Transverse colon (tissue), 4 donors: ENCODE data around the gene PTPN4. TPM values are rescaled to one million over a fixed set of nuclear protein-coding genes. Genes with fewer than 3 reads are reported as not detected.

ENCODE experiments used
- DNase-seq: peaks from one replicate; pipeline ENCODE4 v3.0.0-alpha.2; 2019
- H3K27ac ChIP-seq, 4 donors: fragments of 200-600 bp; sonication (generic); 2 replicates each; pipeline ENCODE4 v1.5.1; 2016 to 2018; ENCODE audit warnings: inconsistent platforms in 4 of 4
- H3K27me3 ChIP-seq: fragments of 200-600 bp; sonication (generic); 2 replicates; pipeline ENCODE4 v1.5.1; 2017; ENCODE audit warnings: inconsistent platforms
- H3K36me3 ChIP-seq, 4 donors: fragments of 200-600 bp; sonication (generic); 2 replicates each; pipeline ENCODE4 v1.5.1; 2017 to 2019; ENCODE audit warnings: inconsistent platforms in 4 of 4
- H3K4me1 ChIP-seq, 4 donors: fragments of 200-600 bp; sonication (generic); 2 replicates each; pipeline ENCODE4 v1.5.1; 2017 to 2020; ENCODE audit warnings: inconsistent platforms in 4 of 4
- H3K4me3 ChIP-seq, 4 donors: fragments of 200-600 bp; sonication (generic); 1 replicate in 1 of 4; 2 replicates in 3 of 4; pipeline versions ENCODE4 v1.5.1 to v1.6.1; 2017 to 2019; ENCODE audit warnings: inconsistent platforms in 4 of 4
- H3K9me3 ChIP-seq, 2 donors: fragments of 200-600 bp; sonication (generic); 2 replicates each; pipeline ENCODE4 v1.5.1; 2017 to 2019; ENCODE audit warnings: inconsistent platforms in 2 of 2
- CTCF ChIP-seq, 5 experiments: fragments of 200-600 bp in 3 of 5; fragments of 450-650 bp in 2 of 5; sonication (generic) in 3 of 5; IDR thresholded peaks; 1 replicate in 2 of 5; 2 replicates in 3 of 5; pipeline ENCODE4 v1.5.1; 2016 to 2017; ENCODE audit warnings: antibody characterized with exemption in 5 of 5, inconsistent platforms in 3 of 5, mild to moderate bottlenecking in 2 of 5, moderate library complexity in 1 of 5
- EP300 ChIP-seq: sonication (generic); formaldehyde crosslinking; IDR thresholded peaks from one replicate; pipeline ENCODE4 v1.6.1; 2017; ENCODE audit warnings: antibody characterized with exemption, low read depth
- POLR2A ChIP-seq: fragments of 450-650 bp; IDR thresholded peaks from one replicate; pipeline ENCODE4 v1.6.1; 2016; ENCODE audit warnings: antibody characterized with exemption, mild to moderate bottlenecking, moderate library complexity
- POLR2AphosphoS5 ChIP-seq, 3 donors: sonication (generic); formaldehyde crosslinking; IDR thresholded peaks; one replicate each; pipeline ENCODE4 v1.6.1; 2016; ENCODE audit warnings: antibody characterized with exemption in 3 of 3
- WGBS, 2 donors: methylation state at CpG; one replicate each; pipeline ENCODE4 v1.1.5; 2018; ENCODE audit warnings: low coverage in 1 of 2; 5-methylcytosine and 5-hydroxymethylcytosine counted together
- in situ Hi-C, 4 donors: fragments of 200-750 bp; cut with MboI; loops; one replicate each; pipeline versions ENCODE4 v1.15.0 to v1.15.1; 2017; ENCODE audit warnings: low sequenced_read_pairs in 3 of 4, low pct_ligation_motif_present in 1 of 4, low pct_unique_long_range_greater_than_20kb in 1 of 4
- intact Hi-C: fragments of 100-400 bp; cut with DNase I; formaldehyde crosslinking; loops from one replicate; pipeline ENCODE4 v1.15.1; 2023; ENCODE audit warnings: low total_unique reads
- total RNA-seq, 4 donors: library from RNA; depleted of rRNA; stranded (reverse); fragments of >200 nt; gene quantifications; one replicate each; pipeline ENCODE4 v1.1.0, GENCODE V29; 2016

PTPN4 gene
- total RNA-seq, 4 donors from 2014 or later = 18.7 to 46.6 (median 25.8) TPM

GRCh38 chr2:119837350-119837749 lies 77.6 kb downstream of the PTPN4 start:
- TF ChIP-seq CTCF (IDR thresholded peaks at IDR 0.05) (no peak), POLR2AphosphoS5 (IDR thresholded peaks at IDR 0.05) (no peak), POLR2A (no peak)
- H3K4me1 ChIP-seq = peaks cover 0 to 16% (median 2%) of the 10 kb centered on the region in 4 donors
- DNase-seq = no peak
- H3K4me3 ChIP-seq = no peak overlapping the region
- WGBS, 2 donors = 81% methylated on average over 12 of the region's 12 CpGs; no CpG with 5 or more reads in 1 of the 2 donors
- H3K27ac ChIP-seq = no peak overlapping the region
- H3K36me3 ChIP-seq = no peaks in the 10 kb centered on the region
- H3K9me3 ChIP-seq = no peaks in the 10 kb centered on the region
- no peaks in the 10 kb centered on the region for H3K27me3 ChIP-seq
- intact Hi-C loops (no loop called here), in situ Hi-C loops (no loop called here)

- DNase-seq = peak; percentile 34
- H3K9me3 ChIP-seq = no peaks in the 10 kb centered on the region
- H3K4me3 ChIP-seq = no peak overlapping the region
- TF ChIP-seq EP300 = no peak
- TF ChIP-seq POLR2AphosphoS5 (IDR thresholded peaks at IDR 0.05) = no peak
- TF ChIP-seq CTCF (IDR thresholded peaks at IDR 0.05) = no peak
- TF ChIP-seq POLR2A = no peak
- no peaks in the 10 kb centered on the region for H3K36me3 ChIP-seq
- H3K27me3 ChIP-seq = no peaks in the 10 kb centered on the region
- H3K27ac ChIP-seq = no peak overlapping the region
- intact Hi-C loops (no loop called here), in situ Hi-C loops (no loop called here)
- H3K4me1 ChIP-seq = peaks cover 0 to 16% (median 2%) of the 10 kb centered on the region in 4 donors
- WGBS, 2 donors = 63 to 68% methylated on average over 4 to 13 of the region's 13 CpGs
Observed at GRCh38 chr2:119837759-119838158, 78.0 kb downstream of the PTPN4 start.

DNA sequence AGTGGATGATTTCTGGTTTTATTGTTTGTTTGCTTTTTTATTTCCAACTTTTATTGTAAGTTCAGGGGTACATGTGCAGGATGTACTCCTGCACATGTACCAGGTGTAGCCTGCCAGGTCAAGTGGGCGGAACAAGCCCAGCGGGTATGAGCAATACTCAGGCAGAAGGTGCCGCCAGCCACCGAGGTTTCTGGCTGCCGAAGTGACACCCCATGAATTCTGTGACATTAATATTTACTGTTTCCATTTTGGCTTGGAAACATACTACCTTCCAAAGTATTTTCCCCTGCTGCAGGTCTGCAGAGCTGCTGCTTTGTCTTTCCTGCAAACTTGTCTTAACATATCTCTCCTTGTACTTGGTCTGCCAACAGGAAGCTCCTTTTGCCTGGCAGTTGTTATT lies 78.5 kb downstream of the PTPN4 start:
- peak; percentile 43 for DNase-seq
- intact Hi-C loops = no loop called here

DNA sequence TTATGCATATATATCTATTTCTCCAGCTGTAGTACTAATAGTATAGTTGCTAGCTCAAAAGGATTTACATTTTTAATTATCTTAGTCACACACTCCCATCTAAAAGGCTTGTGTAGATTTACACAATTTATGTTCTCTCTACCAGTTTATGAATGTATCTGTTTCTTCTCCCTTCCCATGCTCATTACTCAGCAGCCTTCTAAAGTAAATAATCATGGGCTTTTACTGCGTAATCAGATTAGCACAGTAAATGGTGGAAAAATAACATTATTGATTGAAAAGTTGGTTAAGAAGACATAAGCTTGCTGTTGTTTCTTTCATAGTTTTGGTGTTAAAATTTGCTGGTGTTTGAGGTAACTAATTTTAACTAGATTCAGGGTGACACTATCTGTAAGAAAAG lies 81.8 kb downstream of the PTPN4 start:
- Histone ChIP-seq H3K27ac (no peak overlapping the region), H3K4me1 (peaks cover 0 to 16% (median 2%) of the 10 kb centered on the region in 4 donors), H3K27me3 (no peaks in the 10 kb centered on the region), H3K4me3 (no peak overlapping the region), H3K36me3 (no peaks in the 10 kb centered on the region), H3K9me3 (no peaks in the 10 kb centered on the region)
- intact Hi-C loops (no loop called here), in situ Hi-C loops (no loop called here)
- TF ChIP-seq POLR2A = no peak
- TF ChIP-seq EP300 = no peak
- no peak for TF ChIP-seq POLR2AphosphoS5 (IDR thresholded peaks at IDR 0.05)
- no peak for TF ChIP-seq CTCF (IDR thresholded peaks at IDR 0.05)
- WGBS, 2 donors = 50 to 62% methylated on average over 1 of the region's 1 CpG
- no peak for DNase-seq

More for the DNA sequence above, 78.5 kb downstream of the PTPN4 start:
- Histone ChIP-seq H3K36me3 (no peaks in the 10 kb centered on the region), H3K9me3 (no peaks in the 10 kb centered on the region), H3K27me3 (no peaks in the 10 kb centered on the region), H3K4me3 (no peak overlapping the region), H3K27ac (no peak overlapping the region), H3K4me1 (peaks cover 0 to 16% (median 2%) of the 10 kb centered on the region in 4 donors)
- in situ Hi-C loops = no loop called here
- WGBS, 2 donors = 46 to 50% methylated on average over 3 to 5 of the region's 5 CpGs
- TF ChIP-seq POLR2AphosphoS5 (IDR thresholded peaks at IDR 0.05) = no peak
- no peak for TF ChIP-seq CTCF (IDR thresholded peaks at IDR 0.05)
- no peak for TF ChIP-seq EP300
- no peak for TF ChIP-seq POLR2A
